Vagina (tissue), 2 donors: ENCODE data around the gene SMIM17.

Source experiments
- CTCF ChIP-seq, 3 experiments: fragments of 450-650 bp in 2 of 3; fragments of 200-600 bp in 1 of 3; sonication (generic) in 1 of 3; IDR thresholded peaks; one replicate each; pipeline ENCODE4 v1.5.1; 2017 to 2019; ENCODE audit warnings: antibody characterized with exemption in 3 of 3, mild to moderate bottlenecking in 2 of 3, moderate library complexity in 2 of 3
- POLR2A ChIP-seq, 2 donors: fragments of 450-650 bp; IDR thresholded peaks; one replicate each; pipeline ENCODE4 v1.6.1; 2017; ENCODE audit warnings: antibody characterized with exemption in 2 of 2, mild to moderate bottlenecking in 2 of 2, moderate library complexity in 2 of 2
- POLR2AphosphoS5 ChIP-seq, 2 donors: sonication (generic); formaldehyde crosslinking; IDR thresholded peaks; one replicate each; pipeline ENCODE4 v1.9.0; 2017; ENCODE audit warnings: antibody characterized with exemption in 2 of 2, mild to moderate bottlenecking in 2 of 2, low read depth in 1 of 2; ENCODE audit not compliant: insufficient read depth in 1 of 2

DNA sequence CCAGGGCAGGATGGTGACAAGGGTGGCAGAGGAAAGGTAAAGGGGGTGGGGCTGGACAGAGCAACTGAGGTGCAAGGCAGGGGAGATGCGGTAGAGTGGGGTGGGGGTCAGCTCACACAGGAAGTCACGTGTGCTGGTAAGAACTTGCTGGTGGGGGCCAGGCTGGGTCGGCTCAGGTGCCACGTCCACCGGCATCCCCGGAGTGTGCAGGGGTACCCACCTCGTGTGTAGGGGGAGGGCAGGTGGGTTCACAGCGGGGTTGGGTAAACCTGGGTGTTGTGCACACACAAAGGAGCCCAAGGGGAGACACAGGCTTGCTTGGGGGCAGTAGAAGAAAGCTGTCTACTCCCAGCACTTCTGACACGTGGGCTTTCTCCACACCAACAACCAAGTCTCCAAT is 25.7 kb downstream of the SMIM17 start:
- no peak for TF ChIP-seq CTCF (IDR thresholded peaks at IDR 0.05)
- TF ChIP-seq POLR2A (IDR thresholded peaks at IDR 0.05), result no peak
- TF ChIP-seq POLR2AphosphoS5 (IDR thresholded peaks at IDR 0.05; ENCODE audit: insufficient read depth in 1 of 2, low read depth in 1 of 2), result no peak
